Activated naive CD8-positive, alpha-beta T cell treated with anti-CD3 and anti-CD28 coated beads, Interleukin-2, amount 10 ng/mL, durations not matched to agents 7 days and 5 days (primary cell): ENCODE data around the gene SSBP4. TPM values are rescaled to one million over a fixed set of nuclear protein-coding genes. Genes with fewer than 3 reads are reported as not detected.

ENCODE experiments used
- ATAC-seq: fragments of 150-1000 bp; cut with Tn5 transposase; one replicate; pipeline ENCODE4 v1.10.0; 2021; ENCODE audit warnings: low read depth, moderate library complexity
- POLR2A ChIA-PET: fragments of 350-600 bp; sonication (Branson Sonifier 250); formaldehyde crosslinking; loops from one replicate; lab custom pipeline; 2021; ENCODE audit warnings: antibody characterized with exemption; lab: Charles Lee
- DNase-seq: peaks from one replicate; pipeline ENCODE4 v3.0.0; 2021
- H3K27ac Mint-ChIP-seq: one replicate; pipeline ENCODE4 v1.8.0; 2022; ENCODE audit warnings: mild to moderate bottlenecking, mixed read lengths
- H3K27me3 Mint-ChIP-seq: one replicate; pipeline ENCODE4 v1.8.0; 2022; ENCODE audit warnings: mild to moderate bottlenecking, moderate library complexity, mixed read lengths
- H3K36me3 Mint-ChIP-seq: one replicate; pipeline ENCODE4 v1.8.0; 2021; ENCODE audit warnings: mild to moderate bottlenecking, mixed read lengths
- H3K4me1 Mint-ChIP-seq: one replicate; pipeline ENCODE4 v1.8.0; 2021; ENCODE audit warnings: mixed read lengths
- H3K4me3 Mint-ChIP-seq: one replicate; pipeline ENCODE4 v1.8.0; 2022; ENCODE audit warnings: mild to moderate bottlenecking, moderate library complexity, mixed read lengths
- H3K9me3 Mint-ChIP-seq: one replicate; pipeline ENCODE4 v1.8.0; 2021; ENCODE audit warnings: mixed read lengths
- total RNA-seq, 2 experiments: library from RNA; stranded (reverse); gene quantifications; one replicate each; pipeline ENCODE4 v1.2.3, GENCODE V29; 2021

Gene SSBP4
- total RNA-seq, 2 experiments from 2014 or later, result 152 to 158 TPM

GRCh38 chr19:18440936-18441803, 22.0 kb downstream of the SSBP4 start:
- POLR2A ChIA-PET, result interaction anchor here (0.8 to 1.0 kb wide), 2 partner anchors 9 to 159 kb away, joined by 3 read pairs; partner anchors contain the start of gene JUND
- ATAC-seq (no peak), DNase-seq (no peak)
- Mint-ChIP-seq H3K4me1 (peaks cover 12% of the 10 kb centered on the region), H3K27ac (peak overlapping the region; percentile 42), H3K9me3 (peaks cover 4% of the 10 kb centered on the region), H3K36me3 (peaks cover 15% of the 10 kb centered on the region), H3K4me3 (no peak overlapping the region), H3K27me3 (no peaks in the 10 kb centered on the region)

DNA sequence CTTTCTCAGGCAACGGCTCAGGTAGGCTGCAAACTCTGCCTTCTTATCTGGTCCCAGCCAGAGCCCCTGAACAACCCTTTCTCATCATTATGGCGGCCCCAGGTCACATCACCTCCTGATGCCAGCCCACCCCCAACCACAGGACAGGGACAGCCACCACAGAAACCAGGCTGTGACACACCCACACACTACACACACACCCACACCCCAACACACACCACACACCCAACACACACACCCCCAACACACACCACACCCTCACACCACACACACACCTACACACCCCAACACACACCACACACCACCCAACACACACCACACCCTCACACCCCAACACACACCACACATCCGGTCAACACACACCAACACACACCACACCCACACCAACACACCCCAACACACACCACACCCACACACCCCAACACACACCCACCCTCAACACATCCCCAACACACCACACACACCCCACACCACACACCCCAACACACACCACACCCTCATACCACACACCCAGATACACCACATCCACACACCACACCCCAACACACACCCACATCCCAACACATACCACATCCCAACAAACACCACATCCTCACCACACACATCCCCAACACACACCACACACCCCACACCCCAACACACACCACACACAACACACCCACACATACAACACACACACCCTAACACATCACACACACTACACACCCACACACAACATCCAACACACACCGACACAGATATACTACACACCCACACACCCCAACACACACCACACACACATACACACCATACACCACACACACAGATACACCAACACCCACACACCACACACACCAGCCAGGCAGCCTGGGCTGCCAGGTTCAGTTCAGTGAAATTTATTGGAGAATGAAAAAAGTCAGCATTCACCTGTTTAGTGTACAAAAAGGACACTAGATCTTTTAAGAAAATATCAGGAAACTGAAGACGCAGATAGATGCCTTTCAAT, 22.9 kb downstream of the SSBP4 start:
- H3K27ac Mint-ChIP-seq, result peak overlapping the region; percentile 83
- peaks cover 15% of the 10 kb centered on the region for H3K36me3 Mint-ChIP-seq
- POLR2A ChIA-PET, result no interaction called here
- H3K4me1 Mint-ChIP-seq, result peaks cover 10% of the 10 kb centered on the region
- no peak for DNase-seq
- H3K4me3 Mint-ChIP-seq, result peak overlapping the region; percentile 49
- no peaks in the 10 kb centered on the region for H3K27me3 Mint-ChIP-seq
- peaks cover 4% of the 10 kb centered on the region for H3K9me3 Mint-ChIP-seq
- ATAC-seq, result no peak

- POLR2A ChIA-PET, result no interaction called here
- Mint-ChIP-seq H3K36me3 (peaks cover 15% of the 10 kb centered on the region), H3K9me3 (peaks cover 4% of the 10 kb centered on the region), H3K27me3 (no peaks in the 10 kb centered on the region), H3K27ac (no peak overlapping the region), H3K4me1 (peaks cover 10% of the 10 kb centered on the region), H3K4me3 (no peak overlapping the region)
- DNase-seq (no peak), ATAC-seq (no peak)
Observed at GRCh38 chr19:18442941-18443340, 23.7 kb downstream of the SSBP4 start.

GRCh38 chr19:18443406-18443805, 24.2 kb downstream of the SSBP4 start:
- no peak overlapping the region for H3K4me3 Mint-ChIP-seq
- peaks cover 10% of the 10 kb centered on the region for H3K4me1 Mint-ChIP-seq
- H3K27me3 Mint-ChIP-seq, result no peaks in the 10 kb centered on the region
- DNase-seq (no peak), ATAC-seq (no peak)
- peaks cover 4% of the 10 kb centered on the region for H3K9me3 Mint-ChIP-seq
- H3K27ac Mint-ChIP-seq, result no peak overlapping the region
- POLR2A ChIA-PET, result no interaction called here
- peaks cover 15% of the 10 kb centered on the region for H3K36me3 Mint-ChIP-seq

DNA sequence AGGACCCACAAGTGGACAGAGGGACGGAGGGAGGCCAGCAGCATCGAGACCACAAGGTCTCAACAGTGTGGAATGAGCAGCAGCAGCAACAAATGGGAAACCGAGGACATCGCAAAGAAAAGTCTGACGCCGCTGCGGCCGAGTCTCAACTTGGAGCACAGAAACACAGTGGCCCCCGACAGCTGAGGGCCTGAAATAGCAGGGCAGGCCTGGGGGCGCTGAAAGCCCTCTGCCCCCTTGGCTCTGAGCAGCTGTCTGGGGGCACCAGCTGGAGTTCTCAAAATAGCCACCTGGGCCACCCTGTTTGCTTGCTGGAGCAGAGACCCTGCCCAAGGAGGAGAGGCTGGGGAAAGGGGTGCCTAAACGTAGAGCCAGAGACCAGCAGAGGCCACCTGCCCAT, 24.6 kb downstream of the SSBP4 start:
- peaks cover 15% of the 10 kb centered on the region for H3K36me3 Mint-ChIP-seq

GRCh38 chr19:18444513-18444912, 25.3 kb downstream of the SSBP4 start:
- Mint-ChIP-seq H3K4me1 (peaks cover 10% of the 10 kb centered on the region), H3K4me3 (no peak overlapping the region), H3K27ac (no peak overlapping the region), H3K9me3 (peaks cover 4% of the 10 kb centered on the region), H3K36me3 (peaks cover 15% of the 10 kb centered on the region), H3K27me3 (no peaks in the 10 kb centered on the region)
- no peak for ATAC-seq
- POLR2A ChIA-PET, result no interaction called here
- no peak for DNase-seq

More for the DNA sequence above, 24.6 kb downstream of the SSBP4 start:
- DNase-seq, result no peak
- Mint-ChIP-seq H3K4me3 (no peak overlapping the region), H3K27me3 (no peaks in the 10 kb centered on the region), H3K4me1 (peaks cover 10% of the 10 kb centered on the region), H3K9me3 (peaks cover 4% of the 10 kb centered on the region), H3K27ac (no peak overlapping the region)
- POLR2A ChIA-PET, result no interaction called here
- no peak for ATAC-seq

GRCh38 chr19:18445262-18445948, 26.2 kb downstream of the SSBP4 start:
- peaks cover 4% of the 10 kb centered on the region for H3K9me3 Mint-ChIP-seq
- ATAC-seq, result no peak
- DNase-seq, result no peak
- peaks cover 15% of the 10 kb centered on the region for H3K36me3 Mint-ChIP-seq
- peaks cover 8% of the 10 kb centered on the region for H3K4me1 Mint-ChIP-seq
- no peaks in the 10 kb centered on the region for H3K27me3 Mint-ChIP-seq
- no peak overlapping the region for H3K27ac Mint-ChIP-seq
- POLR2A ChIA-PET, result no interaction called here
- no peak overlapping the region for H3K4me3 Mint-ChIP-seq

DNA sequence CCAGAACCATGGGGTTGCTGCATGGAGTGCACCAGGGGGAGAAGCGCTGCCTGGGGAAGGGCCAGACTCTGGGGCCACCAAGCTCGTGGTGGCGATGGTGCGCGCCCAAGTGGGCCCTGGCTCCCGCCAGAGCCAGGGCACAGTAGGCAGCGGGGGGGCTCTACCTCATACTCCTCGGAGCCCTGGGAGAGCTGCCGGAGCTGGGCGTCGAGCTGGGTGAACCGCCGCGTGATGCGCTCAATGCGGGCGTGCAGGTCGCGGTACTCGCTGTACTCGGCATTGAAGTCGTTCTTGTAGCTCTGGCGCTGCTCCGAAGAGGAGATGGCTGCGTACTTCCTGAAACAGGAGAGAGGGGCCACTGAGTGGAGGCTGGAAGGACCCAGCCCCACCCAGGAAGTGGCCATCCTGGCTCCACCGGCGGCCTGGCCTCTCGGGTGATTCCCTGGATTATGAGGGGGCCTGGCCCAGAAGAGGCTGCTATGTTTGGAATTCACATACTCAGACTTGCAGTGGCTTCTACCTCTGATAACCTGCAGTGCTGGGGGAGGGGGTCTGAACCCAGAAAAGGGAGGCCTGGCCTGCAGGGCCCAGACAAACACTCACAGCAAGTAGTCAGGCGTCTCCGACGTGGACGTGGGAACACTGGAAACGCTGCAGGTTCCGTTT, 27.1 kb downstream of the SSBP4 start:
- Mint-ChIP-seq H3K27ac (no peak overlapping the region), H3K36me3 (peaks cover 17% of the 10 kb centered on the region), H3K4me1 (peaks cover 8% of the 10 kb centered on the region), H3K4me3 (no peak overlapping the region), H3K27me3 (no peaks in the 10 kb centered on the region), H3K9me3 (peaks cover 4% of the 10 kb centered on the region)
- DNase-seq (no peak), ATAC-seq (no peak)
- POLR2A ChIA-PET, result no interaction called here

- peaks cover 4% of the 10 kb centered on the region for H3K9me3 Mint-ChIP-seq
- POLR2A ChIA-PET, result no interaction called here
- no peak overlapping the region for H3K27ac Mint-ChIP-seq
Observed at GRCh38 chr19:18446811-18447359, 27.7 kb downstream of the SSBP4 start.

GRCh38 chr19:18449552-18449951, 30.4 kb downstream of the SSBP4 start:
- Mint-ChIP-seq H3K36me3 (peaks cover 6% of the 10 kb centered on the region), H3K4me1 (peaks cover 1% of the 10 kb centered on the region), H3K27ac (no peak overlapping the region), H3K27me3 (no peaks in the 10 kb centered on the region), H3K4me3 (no peak overlapping the region), H3K9me3 (no peaks in the 10 kb centered on the region)
- ATAC-seq (no peak), DNase-seq (no peak)
- POLR2A ChIA-PET, result no interaction called here

More at GRCh38 chr19:18446811-18447359, 27.7 kb downstream of the SSBP4 start:
- ATAC-seq, result no peak
- Mint-ChIP-seq H3K4me1 (peaks cover 8% of the 10 kb centered on the region), H3K36me3 (peaks cover 16% of the 10 kb centered on the region), H3K4me3 (no peak overlapping the region), H3K27me3 (no peaks in the 10 kb centered on the region)
- no peak for DNase-seq

GRCh38 chr19:18450021-18450930, 31.1 kb downstream of the SSBP4 start:
- DNase-seq, result no peak
- no peaks in the 10 kb centered on the region for H3K9me3 Mint-ChIP-seq
- no peaks in the 10 kb centered on the region for H3K27me3 Mint-ChIP-seq
- no peak for ATAC-seq
- no peak overlapping the region for H3K4me3 Mint-ChIP-seq
- no peak overlapping the region for H3K27ac Mint-ChIP-seq
- H3K36me3 Mint-ChIP-seq, result peaks cover 2% of the 10 kb centered on the region
- POLR2A ChIA-PET, result interaction anchor here (0.8 to 1.3 kb wide), 2 partner anchors 13 to 122 kb away, joined by 3 read pairs; partner anchors contain the start of gene UBA52
- peaks cover 1% of the 10 kb centered on the region for H3K4me1 Mint-ChIP-seq
